Rectal smooth muscle tissue (tissue), 1 donor: ENCODE data around the gene KMT2C.

Source experiments
- H3K27ac ChIP-seq: one replicate; pipeline ENCODE4 v1.7.0; 2013; ENCODE audit warnings: low read depth, low read length, inconsistent platforms
- H3K27me3 ChIP-seq: one replicate; pipeline ENCODE4 v1.7.0; 2013; ENCODE audit warnings: low read length; ENCODE audit not compliant: control insufficient read depth, insufficient read depth
- H3K36me3 ChIP-seq: one replicate; pipeline ENCODE4 v1.7.0; 2013; ENCODE audit warnings: low read length; ENCODE audit not compliant: control insufficient read depth, insufficient read depth
- H3K4me1 ChIP-seq: one replicate; pipeline ENCODE4 v1.7.0; 2013; ENCODE audit warnings: low read length; ENCODE audit not compliant: control insufficient read depth, insufficient read depth
- H3K4me3 ChIP-seq: one replicate; pipeline ENCODE4 v1.7.0; 2013; ENCODE audit warnings: low read length
- H3K9ac ChIP-seq: one replicate; pipeline ENCODE4 v1.7.0; 2013; ENCODE audit warnings: low read length

The KMT2C gene

GRCh38 chr7:152130658-152131590, 304.9 kb downstream of the KMT2C start:
- no peaks in the 10 kb centered on the region for H3K27me3 ChIP-seq
- no peaks in the 10 kb centered on the region for H3K4me1 ChIP-seq
- H3K27ac ChIP-seq, result no peak overlapping the region
- peaks cover 9% of the 10 kb centered on the region for H3K36me3 ChIP-seq
- H3K9ac ChIP-seq, result no peak overlapping the region
- no peak overlapping the region for H3K4me3 ChIP-seq

- no peaks in the 10 kb centered on the region for H3K27me3 ChIP-seq
- no peak overlapping the region for H3K4me3 ChIP-seq
- H3K9ac ChIP-seq, result no peak overlapping the region
- no peaks in the 10 kb centered on the region for H3K4me1 ChIP-seq
- H3K27ac ChIP-seq, result no peak overlapping the region
- H3K36me3 ChIP-seq, result peaks cover 9% of the 10 kb centered on the region
Measured at GRCh38 chr7:152129682-152130081, 306.1 kb downstream of the KMT2C start.

GRCh38 chr7:152128741-152129461, 306.9 kb downstream of the KMT2C start:
- peaks cover 13% of the 10 kb centered on the region for H3K36me3 ChIP-seq
- H3K4me3 ChIP-seq, result no peak overlapping the region
- H3K9ac ChIP-seq, result no peak overlapping the region
- H3K4me1 ChIP-seq, result no peaks in the 10 kb centered on the region
- H3K27me3 ChIP-seq, result no peaks in the 10 kb centered on the region
- H3K27ac ChIP-seq, result no peak overlapping the region

- H3K4me3 ChIP-seq, result no peak overlapping the region
- no peak overlapping the region for H3K9ac ChIP-seq
- H3K27me3 ChIP-seq, result no peaks in the 10 kb centered on the region
- no peak overlapping the region for H3K27ac ChIP-seq
- no peaks in the 10 kb centered on the region for H3K4me1 ChIP-seq
- H3K36me3 ChIP-seq, result peaks cover 10% of the 10 kb centered on the region
Measured at GRCh38 chr7:152128252-152128651, 307.6 kb downstream of the KMT2C start.

- no peak overlapping the region for H3K27ac ChIP-seq
- peaks cover 14% of the 10 kb centered on the region for H3K36me3 ChIP-seq
- no peaks in the 10 kb centered on the region for H3K4me1 ChIP-seq
Measured at GRCh38 chr7:152127229-152127628, 308.6 kb downstream of the KMT2C start.

GRCh38 chr7:152126741-152127140, 309.1 kb downstream of the KMT2C start:
- peaks cover 15% of the 10 kb centered on the region for H3K36me3 ChIP-seq
- no peak overlapping the region for H3K4me3 ChIP-seq
- H3K27ac ChIP-seq, result no peak overlapping the region
- H3K9ac ChIP-seq, result no peak overlapping the region
- H3K4me1 ChIP-seq, result no peaks in the 10 kb centered on the region
- no peaks in the 10 kb centered on the region for H3K27me3 ChIP-seq

More at GRCh38 chr7:152127229-152127628, 308.6 kb downstream of the KMT2C start:
- H3K4me3 ChIP-seq, result no peak overlapping the region
- H3K27me3 ChIP-seq, result no peaks in the 10 kb centered on the region
- H3K9ac ChIP-seq, result no peak overlapping the region

- no peaks in the 10 kb centered on the region for H3K27me3 ChIP-seq
- H3K4me3 ChIP-seq, result no peak overlapping the region
- H3K4me1 ChIP-seq, result no peaks in the 10 kb centered on the region
- H3K27ac ChIP-seq, result no peak overlapping the region
- H3K36me3 ChIP-seq, result peaks cover 37% of the 10 kb centered on the region
- no peak overlapping the region for H3K9ac ChIP-seq
Measured at GRCh38 chr7:152122540-152122939, 313.3 kb downstream of the KMT2C start.

- no peak overlapping the region for H3K9ac ChIP-seq
- H3K27ac ChIP-seq, result no peak overlapping the region
- peaks cover 40% of the 10 kb centered on the region for H3K36me3 ChIP-seq
- no peaks in the 10 kb centered on the region for H3K4me1 ChIP-seq
- no peak overlapping the region for H3K4me3 ChIP-seq
- no peaks in the 10 kb centered on the region for H3K27me3 ChIP-seq
Measured at GRCh38 chr7:152121432-152121831, 314.4 kb downstream of the KMT2C start.

GRCh38 chr7:152120776-152121175, 315.0 kb downstream of the KMT2C start:
- Histone ChIP-seq H3K9ac (no peak overlapping the region), H3K4me3 (no peak overlapping the region), H3K27me3 (no peaks in the 10 kb centered on the region), H3K27ac (no peak overlapping the region), H3K36me3 (peaks cover 43% of the 10 kb centered on the region), H3K4me1 (no peaks in the 10 kb centered on the region)

- Histone ChIP-seq H3K9ac (no peak overlapping the region), H3K27ac (no peak overlapping the region), H3K4me1 (no peaks in the 10 kb centered on the region), H3K27me3 (no peaks in the 10 kb centered on the region), H3K36me3 (peaks cover 43% of the 10 kb centered on the region), H3K4me3 (no peak overlapping the region)
Measured at GRCh38 chr7:152120210-152120609, 315.6 kb downstream of the KMT2C start.

GRCh38 chr7:152117356-152117755, 318.4 kb downstream of the KMT2C start:
- Histone ChIP-seq H3K27me3 (no peaks in the 10 kb centered on the region), H3K36me3 (peaks cover 36% of the 10 kb centered on the region), H3K4me1 (no peaks in the 10 kb centered on the region), H3K4me3 (no peak overlapping the region), H3K9ac (no peak overlapping the region), H3K27ac (no peak overlapping the region)

- Histone ChIP-seq H3K4me1 (no peaks in the 10 kb centered on the region), H3K9ac (no peak overlapping the region), H3K27ac (no peak overlapping the region), H3K36me3 (peaks cover 25% of the 10 kb centered on the region), H3K27me3 (no peaks in the 10 kb centered on the region), H3K4me3 (no peak overlapping the region)
Measured at GRCh38 chr7:152115021-152115718, 320.6 kb downstream of the KMT2C start.
